ENCODE measurements around the gene ZNF326. TPM values are rescaled to one million over a fixed set of nuclear protein-coding genes. Genes with fewer than 3 reads are reported as not detected.

ZNF326 gene
- total RNA-seq, 1 experiment from 2014 or later, result 19.3 TPM

DNA sequence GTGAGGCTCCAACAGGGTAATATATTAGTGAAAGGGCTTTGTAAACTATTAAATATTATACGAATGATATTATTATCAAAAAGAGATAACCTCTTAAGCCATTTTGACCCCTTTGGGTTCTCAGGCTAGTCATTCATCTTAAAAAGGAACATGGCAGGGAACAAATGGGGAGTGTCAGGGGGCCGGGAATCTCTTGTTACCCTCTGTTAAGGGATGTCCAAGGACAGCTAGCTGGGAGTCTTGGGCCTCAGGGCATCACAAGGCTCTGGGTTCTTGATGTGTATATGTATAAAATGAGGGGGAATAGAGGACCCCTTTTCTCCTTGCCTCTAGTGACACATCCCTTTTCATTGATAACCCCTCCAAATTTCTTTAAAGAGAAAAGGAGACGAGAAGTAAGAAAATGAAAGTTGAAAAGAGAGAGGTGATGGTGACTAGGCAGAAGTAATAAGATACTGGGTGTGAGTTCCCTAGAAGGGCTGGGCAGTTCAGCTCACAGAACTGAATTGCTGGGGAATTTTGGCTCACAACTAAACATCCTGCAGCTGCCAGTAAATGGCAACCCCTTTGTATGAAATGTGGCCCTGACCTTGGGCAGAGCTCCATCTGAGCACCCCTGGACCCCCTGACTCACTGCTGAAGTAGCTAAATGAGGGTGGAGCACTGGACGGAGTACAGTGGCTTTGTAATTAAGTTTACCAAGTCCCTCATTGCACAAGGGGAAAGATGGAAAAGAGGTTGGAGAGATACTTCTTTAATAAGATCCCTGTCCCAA lies 20.0 kb upstream of the ZNF326 start:
- CTCF ChIA-PET, result no interaction called here
- H3K4me2 ChIP-seq (ENCODE audit: low read length), result no peak overlapping the region
- H3K4me1 ChIP-seq (ENCODE audit: control insufficient read depth in 1 of 2, insufficient read depth in 2 of 2, low read length in 2 of 2), result no peaks in the 10 kb centered on the region; a peak in 1 of 4 replicates
- POLR2A ChIA-PET, result no interaction called here
- RAD21 ChIA-PET (ENCODE audit: low non-redundant PET in 1 of 2, low total read pairs in 2 of 2, uncharacterized antibody in 2 of 2, unreplicated experiment in 2 of 2), result no interaction called here
- no peaks in the 10 kb centered on the region for H3K27me3 ChIP-seq (ENCODE audit: insufficient read depth, low read length)
- ATAC-seq, result no peak
- no peak overlapping the region for H3K9ac ChIP-seq (ENCODE audit: low read length)
- H3K36me3 ChIP-seq (ENCODE audit: control insufficient read depth in 1 of 2, insufficient read depth in 2 of 2, low read length in 2 of 2), result no peaks in the 10 kb centered on the region
- no peaks in the 10 kb centered on the region for H3K9me2 ChIP-seq (ENCODE audit: insufficient read depth)
- DNase-seq (ENCODE audit: low read depth, low spot score), result no peak
- H2AFZ ChIP-seq (ENCODE audit: low read depth, low read length, poor library complexity, severe bottlenecking), result no peak overlapping the region
- H3K79me2 ChIP-seq (ENCODE audit: insufficient read depth, low read length), result no peaks in the 10 kb centered on the region
- H3K4me3 ChIP-seq (replicated peaks in 1 of 2; ENCODE audit: low read depth in 1 of 2, low read length in 2 of 2), result no peak overlapping the region
- no peaks in the 10 kb centered on the region for H4K20me1 ChIP-seq (ENCODE audit: insufficient read depth)
- H3K27ac ChIP-seq (ENCODE audit: low read depth, low read length), result no peak overlapping the region
- TF ChIP-seq POLR2A (IDR thresholded peaks at IDR 0.05; ENCODE audit: borderline replicate concordance, extremely low read depth, insufficient read depth, insufficient read length), result no peak
- no peak for TF ChIP-seq JUND (IDR thresholded peaks at IDR 0.05)
- no peak for TF ChIP-seq ZFX (IDR thresholded peaks at IDR 0.05)
- intact Hi-C loops (cut with micrococcal nuclease), result loop anchor here (10.0 kb wide), 1 partner anchor 350 kb away; no protein-coding TSS in a partner anchor
- H3K9me3 ChIP-seq (ENCODE audit: control insufficient read depth in 1 of 2, insufficient read depth in 1 of 2, low read depth in 1 of 2, low read length in 2 of 2), result no peaks in the 10 kb centered on the region
- BruUV-seq (replicated peaks), result no TSS peak

DNA sequence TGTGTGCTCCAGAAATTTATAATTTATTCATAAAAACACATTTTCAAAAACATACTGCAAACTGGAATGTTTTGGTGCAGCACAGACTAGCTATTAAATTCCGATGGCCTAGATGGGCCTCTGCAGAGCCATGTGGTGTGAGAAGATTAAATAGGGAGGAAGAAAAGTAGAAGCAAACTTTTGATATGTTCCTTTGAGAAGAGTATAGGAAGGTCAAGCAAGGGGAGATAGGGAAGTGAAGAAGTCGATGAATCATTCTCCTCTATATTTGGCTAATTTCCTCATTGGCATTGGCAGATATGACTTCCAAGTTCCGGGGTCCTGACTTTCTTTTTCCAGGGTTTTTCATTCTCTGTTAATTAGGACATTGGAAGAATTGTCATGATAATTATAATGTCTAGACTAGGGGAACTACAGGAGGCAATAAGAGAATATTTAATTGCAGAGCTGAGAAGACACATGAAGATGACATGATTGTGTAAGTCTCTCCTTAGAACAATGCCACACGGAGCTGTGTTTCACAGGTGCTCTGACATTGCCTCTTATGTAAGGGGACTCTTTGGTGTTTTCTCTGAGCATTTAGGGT lies 19.3 kb upstream of the ZNF326 start:
- ChIA-PET POLR2A (no interaction called here), CTCF (no interaction called here), RAD21 (ENCODE audit: low non-redundant PET in 1 of 2, low total read pairs in 2 of 2, uncharacterized antibody in 2 of 2, unreplicated experiment in 2 of 2) (no interaction called here)
- no peaks in the 10 kb centered on the region for H3K36me3 ChIP-seq (ENCODE audit: control insufficient read depth in 1 of 2, insufficient read depth in 2 of 2, low read length in 2 of 2)
- no peaks in the 10 kb centered on the region; a peak in 2 of 4 replicates for H3K4me1 ChIP-seq (ENCODE audit: control insufficient read depth in 1 of 2, insufficient read depth in 2 of 2, low read length in 2 of 2)
- H2AFZ ChIP-seq (ENCODE audit: low read depth, low read length, poor library complexity, severe bottlenecking), result no peak overlapping the region
- H4K20me1 ChIP-seq (ENCODE audit: insufficient read depth), result no peaks in the 10 kb centered on the region
- H3K9ac ChIP-seq (ENCODE audit: low read length), result no peak overlapping the region
- H3K27me3 ChIP-seq (ENCODE audit: insufficient read depth, low read length), result no peaks in the 10 kb centered on the region
- no peak overlapping the region for H3K4me2 ChIP-seq (ENCODE audit: low read length)
- intact Hi-C loops (cut with micrococcal nuclease), result loop anchor here (10.0 kb wide), 1 partner anchor 351 kb away; no protein-coding TSS in a partner anchor
- no TSS peak for BruUV-seq (replicated peaks)
- DNase-seq (ENCODE audit: low read depth, low spot score), result no peak
- H3K27ac ChIP-seq (ENCODE audit: low read depth, low read length), result no peak overlapping the region
- no peak overlapping the region for H3K4me3 ChIP-seq (replicated peaks in 1 of 2; ENCODE audit: low read depth in 1 of 2, low read length in 2 of 2)
- no peaks in the 10 kb centered on the region for H3K79me2 ChIP-seq (ENCODE audit: insufficient read depth, low read length)
- H3K9me3 ChIP-seq (ENCODE audit: control insufficient read depth in 1 of 2, insufficient read depth in 1 of 2, low read depth in 1 of 2, low read length in 2 of 2), result no peaks in the 10 kb centered on the region
- ATAC-seq, result no peak
- no peaks in the 10 kb centered on the region for H3K9me2 ChIP-seq (ENCODE audit: insufficient read depth)
- TF ChIP-seq CEBPB (IDR thresholded peaks at IDR 0.05; ENCODE audit: low read depth) (no peak), CBX3 (IDR thresholded peaks at IDR 0.05; ENCODE audit: low read depth) (no peak), TCF7L2 (IDR thresholded peaks at IDR 0.05; ENCODE audit: borderline replicate concordance, extremely low read depth, insufficient read depth, insufficient read length) (no peak), RAD21 (IDR thresholded peaks at IDR 0.05; ENCODE audit: low read depth) (no peak), EZH2phosphoT487 (IDR thresholded peaks at IDR 0.05; ENCODE audit: borderline replicate concordance) (no peak), POLR2A (IDR thresholded peaks at IDR 0.05; ENCODE audit: borderline replicate concordance, extremely low read depth, insufficient read depth, insufficient read length) (no peak), ZNF274 (IDR thresholded peaks at IDR 0.05; ENCODE audit: low read depth, low read length) (no peak), YY1 (IDR thresholded peaks at IDR 0.05; ENCODE audit: extremely low read depth, insufficient replicate concordance, low read depth, low read length) (no peak), ELF1 (IDR thresholded peaks at IDR 0.05; ENCODE audit: borderline replicate concordance, low read depth) (no peak), SP1 (IDR thresholded peaks at IDR 0.05; ENCODE audit: low read depth) (no peak), SRF (IDR thresholded peaks at IDR 0.05; ENCODE audit: low read depth) (no peak), POLR2AphosphoS5 (IDR thresholded peaks at IDR 0.05; ENCODE audit: low read depth, low read length) (no peak), EGR1 (IDR thresholded peaks at IDR 0.05; ENCODE audit: low read depth) (no peak), FOSL1 (IDR thresholded peaks at IDR 0.05; ENCODE audit: low read depth) (no peak)
- TF ChIP-seq, protein P1, sequence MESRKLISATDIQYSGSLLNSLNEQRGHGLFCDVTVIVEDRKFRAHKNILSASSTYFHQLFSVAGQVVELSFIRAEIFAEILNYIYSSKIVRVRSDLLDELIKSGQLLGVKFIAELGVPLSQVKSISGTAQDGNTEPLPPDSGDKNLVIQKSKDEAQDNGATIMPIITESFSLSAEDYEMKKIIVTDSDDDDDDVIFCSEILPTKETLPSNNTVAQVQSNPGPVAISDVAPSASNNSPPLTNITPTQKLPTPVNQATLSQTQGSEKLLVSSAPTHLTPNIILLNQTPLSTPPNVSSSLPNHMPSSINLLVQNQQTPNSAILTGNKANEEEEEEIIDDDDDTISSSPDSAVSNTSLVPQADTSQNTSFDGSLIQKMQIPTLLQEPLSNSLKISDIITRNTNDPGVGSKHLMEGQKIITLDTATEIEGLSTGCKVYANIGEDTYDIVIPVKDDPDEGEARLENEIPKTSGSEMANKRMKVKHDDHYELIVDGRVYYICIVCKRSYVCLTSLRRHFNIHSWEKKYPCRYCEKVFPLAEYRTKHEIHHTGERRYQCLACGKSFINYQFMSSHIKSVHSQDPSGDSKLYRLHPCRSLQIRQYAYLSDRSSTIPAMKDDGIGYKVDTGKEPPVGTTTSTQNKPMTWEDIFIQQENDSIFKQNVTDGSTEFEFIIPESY (IDR thresholded peaks at IDR 0.05; ENCODE audit: extremely low read depth, insufficient replicate concordance, low read length), result no peak

All from HCT116 (cell line).